OCI-LY3 (cell line): ENCODE data around the gene ZNF277.

Source experiments
- H2AFZ ChIP-seq: fragments of 200-600, 300-600 bp; shearing (Covaris generic); 2 replicates; pipeline ENCODE4 v1.6.0; 2014; ENCODE audit warnings: antibody characterized with exemption, low read depth, low read length
- H3K27ac ChIP-seq: fragments of 200-600, 300-600 bp; sonication (generic); 2 replicates; pipeline ENCODE4 v1.5.1; 2014; ENCODE audit warnings: mild to moderate bottlenecking, low read length, moderate library complexity, mixed read lengths
- H3K27me3 ChIP-seq: fragments of 200-600, 300-600 bp; sonication (generic); 2 replicates; pipeline ENCODE4 v1.6.1; 2014; ENCODE audit warnings: low read depth, low read length, mixed read lengths
- H3K36me3 ChIP-seq: fragments of 200-600, 300-600 bp; sonication (generic); replicated peaks from 2 replicates; pipeline ENCODE3; 2014; ENCODE audit warnings: low read depth, low read length, mixed read lengths
- H3K4me1 ChIP-seq: fragments of 300-600, 200-600 bp; sonication (generic); 2 replicates; pipeline ENCODE4 v1.6.1; 2014; ENCODE audit warnings: low read length, mixed read lengths
- H3K4me2 ChIP-seq: fragments of 200-600, 300-600 bp; sonication (generic); 2 replicates; pipeline ENCODE4 v1.6.1; 2014; ENCODE audit warnings: low read length, mixed read lengths
- H3K4me3 ChIP-seq: fragments of 300-600, 200-600 bp; sonication (generic); 2 replicates; pipeline ENCODE4 v1.5.1; 2014; ENCODE audit warnings: antibody characterized with exemption, mild to moderate bottlenecking, low read length, moderate library complexity
- H3K79me2 ChIP-seq: fragments of 300-600, 200-600 bp; shearing (Covaris generic); 2 replicates; pipeline ENCODE4 v1.6.1; 2014; ENCODE audit warnings: mild to moderate bottlenecking, low read length, mixed read lengths
- H3K9ac ChIP-seq: fragments of 300-600, 200-600 bp; shearing (Covaris generic); 2 replicates; pipeline ENCODE4 v1.6.0; 2014; ENCODE audit warnings: mild to moderate bottlenecking, low read length, moderate library complexity
- H3K9me3 ChIP-seq: fragments of 200-600, 300-600 bp; shearing (Covaris generic); 2 replicates; pipeline ENCODE4 v1.6.1; 2014; ENCODE audit warnings: low read length, mixed read lengths; ENCODE audit not compliant: insufficient read depth
- H4K20me1 ChIP-seq: fragments of 200-600, 300-600 bp; sonication (generic); 2 replicates; pipeline ENCODE4 v1.6.1; 2016; ENCODE audit warnings: low read length, mixed read lengths; ENCODE audit not compliant: insufficient read depth
- CTCF ChIP-seq: fragments of 200-600, 300-600 bp; sonication (generic); IDR thresholded peaks from 2 replicates; pipeline ENCODE4 v1.5.1; 2014; ENCODE audit warnings: antibody characterized with exemption, low read length, low read depth
- EZH2phosphoT487 ChIP-seq: fragments of 200-600 bp; shearing (Covaris generic); IDR thresholded peaks from 2 replicates; pipeline ENCODE4 v1.6.1; 2018; ENCODE audit warnings: antibody characterized with exemption, mixed run types, low read depth

ZNF277 gene

GRCh38 chr7:112383671-112384417 is 177.3 kb downstream of the ZNF277 start:
- peak overlapping the region; percentile 2; the same call in 1 of the 2 replicates for H3K4me2 ChIP-seq
- H3K36me3 ChIP-seq = no peaks in the 10 kb centered on the region
- TF ChIP-seq CTCF (peak; percentile 27), EZH2phosphoT487 (no peak)
- no peak overlapping the region for H3K4me3 ChIP-seq
- H3K9ac ChIP-seq = no peak overlapping the region
- H2AFZ ChIP-seq = peak overlapping the region; percentile 55; the same call in 1 of the 2 replicates
- no peaks in the 10 kb centered on the region for H3K79me2 ChIP-seq
- peaks cover 5% of the 10 kb centered on the region; the same call in 1 of the 2 replicates for H3K27me3 ChIP-seq
- no peak overlapping the region for H3K27ac ChIP-seq
- H3K9me3 ChIP-seq = no peaks in the 10 kb centered on the region
- peaks cover 5% of the 10 kb centered on the region; the same call in 1 of the 2 replicates for H3K4me1 ChIP-seq
- H4K20me1 ChIP-seq = no peaks in the 10 kb centered on the region

GRCh38 chr7:112385516-112385915 is 179.0 kb downstream of the ZNF277 start:
- Histone ChIP-seq H3K27ac (no peak overlapping the region), H3K27me3 (peaks cover 5% of the 10 kb centered on the region; the same call in 1 of the 2 replicates), H3K79me2 (no peaks in the 10 kb centered on the region), H4K20me1 (no peaks in the 10 kb centered on the region), H3K36me3 (no peaks in the 10 kb centered on the region), H3K9ac (no peak overlapping the region), H2AFZ (no peak overlapping the region), H3K9me3 (no peaks in the 10 kb centered on the region), H3K4me2 (no peak overlapping the region), H3K4me3 (no peak overlapping the region), H3K4me1 (peaks cover 5% of the 10 kb centered on the region; the same call in 1 of the 2 replicates)
- no peak for TF ChIP-seq CTCF
- no peak for TF ChIP-seq EZH2phosphoT487

GRCh38 chr7:112386619-112387018 is 180.1 kb downstream of the ZNF277 start:
- H3K4me3 ChIP-seq = no peak overlapping the region
- H3K27me3 ChIP-seq = peaks cover 5% of the 10 kb centered on the region; the same call in 1 of the 2 replicates
- H3K4me1 ChIP-seq = peaks cover 5% of the 10 kb centered on the region; the same call in 1 of the 2 replicates

More at GRCh38 chr7:112386619-112387018, 180.1 kb downstream of the ZNF277 start:
- Histone ChIP-seq H3K9me3 (no peaks in the 10 kb centered on the region), H3K4me2 (no peak overlapping the region), H3K27ac (no peak overlapping the region), H3K9ac (no peak overlapping the region), H4K20me1 (no peaks in the 10 kb centered on the region), H2AFZ (no peak overlapping the region), H3K36me3 (no peaks in the 10 kb centered on the region), H3K79me2 (no peaks in the 10 kb centered on the region)
- TF ChIP-seq CTCF = no peak
- no peak for TF ChIP-seq EZH2phosphoT487
